Bronchial epithelial cell (primary cell): Measurements from ENCODE around the gene ZNF467. TPM values are rescaled to one million over a fixed set of nuclear protein-coding genes. Genes with fewer than 3 reads are reported as not detected.

ENCODE experiments used
- DNase-seq: peaks from one replicate; pipeline ENCODE4 v3.0.0-alpha.2; 2010; ENCODE audit warnings: low read depth
- FAIRE-seq: peaks from 2 replicates; lab custom pipeline; 2011; peaks lifted over from hg19 to GRCh38; lab: Jason Lieb, UNC
- H3K27me3 ChIP-seq: 2 replicates; pipeline ENCODE4 v1.5.1; 2011; ENCODE audit warnings: low read length; ENCODE audit not compliant: control insufficient read depth, insufficient read depth
- H3K36me3 ChIP-seq: 2 replicates; pipeline ENCODE4 v1.5.1; 2011; ENCODE audit warnings: low read length; ENCODE audit not compliant: control insufficient read depth, insufficient read depth
- H3K4me3 ChIP-seq: 2 replicates; pipeline ENCODE4 v1.5.1; 2011; ENCODE audit warnings: mild to moderate bottlenecking, low read depth, low read length, control low read depth
- total RNA-seq: library from RNA; depleted of rRNA; stranded (reverse); fragments of >200 nt; gene quantifications from 2 replicates; pipeline ENCODE4 v1.2.1, GENCODE V29; 2014
- TF ChIP-seq, protein P1 (sequence below): IDR thresholded peaks from 2 replicates; pipeline ENCODE4 v1.5.1; 2011; ENCODE audit warnings: mild to moderate bottlenecking, moderate library complexity, low read length, control low read depth, inconsistent platforms; ENCODE audit not compliant: insufficient read depth, severe bottlenecking

Gene ZNF467
- total RNA-seq, 1 donor from 2014 or later: 0.26 TPM

DNA sequence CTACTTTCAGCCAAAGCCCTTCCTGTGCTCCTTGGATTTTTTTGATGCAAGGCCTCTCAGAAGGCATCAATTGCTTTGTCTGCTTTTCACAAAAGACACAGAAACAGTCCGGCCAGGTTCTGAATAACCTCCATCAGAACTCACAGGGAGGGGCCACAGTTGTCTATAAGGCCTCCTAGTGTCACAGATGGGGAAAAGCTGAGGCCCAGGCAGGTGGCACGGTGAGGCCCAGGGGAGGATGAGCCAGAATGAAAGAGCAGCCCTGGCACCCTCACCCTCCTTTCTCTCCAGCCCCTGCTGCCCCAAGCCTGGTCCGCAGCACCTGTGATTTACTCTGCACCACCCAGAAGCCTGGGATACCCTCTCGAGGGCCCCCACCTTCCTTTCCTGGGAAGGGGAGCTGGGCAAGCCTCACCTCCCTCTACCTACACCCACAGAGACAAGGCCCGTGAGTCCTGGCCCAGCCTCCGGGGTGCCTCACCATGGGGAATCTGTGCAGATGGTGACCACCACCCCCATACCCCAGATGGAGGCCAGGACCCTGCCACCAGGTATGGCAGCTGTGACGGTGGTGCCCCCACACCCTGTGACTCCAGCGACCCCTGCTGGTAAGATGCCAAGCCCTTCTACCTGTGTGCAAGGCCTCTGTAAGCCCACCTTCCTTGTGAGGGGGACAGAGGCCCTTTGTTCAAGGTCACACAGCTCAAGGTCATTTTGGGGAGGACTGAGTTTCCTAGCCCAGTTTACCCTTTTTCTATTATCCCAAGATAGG is 26.2 kb upstream of the ZNF467 start:
- no peak for DNase-seq
- TF ChIP-seq, protein P1, sequence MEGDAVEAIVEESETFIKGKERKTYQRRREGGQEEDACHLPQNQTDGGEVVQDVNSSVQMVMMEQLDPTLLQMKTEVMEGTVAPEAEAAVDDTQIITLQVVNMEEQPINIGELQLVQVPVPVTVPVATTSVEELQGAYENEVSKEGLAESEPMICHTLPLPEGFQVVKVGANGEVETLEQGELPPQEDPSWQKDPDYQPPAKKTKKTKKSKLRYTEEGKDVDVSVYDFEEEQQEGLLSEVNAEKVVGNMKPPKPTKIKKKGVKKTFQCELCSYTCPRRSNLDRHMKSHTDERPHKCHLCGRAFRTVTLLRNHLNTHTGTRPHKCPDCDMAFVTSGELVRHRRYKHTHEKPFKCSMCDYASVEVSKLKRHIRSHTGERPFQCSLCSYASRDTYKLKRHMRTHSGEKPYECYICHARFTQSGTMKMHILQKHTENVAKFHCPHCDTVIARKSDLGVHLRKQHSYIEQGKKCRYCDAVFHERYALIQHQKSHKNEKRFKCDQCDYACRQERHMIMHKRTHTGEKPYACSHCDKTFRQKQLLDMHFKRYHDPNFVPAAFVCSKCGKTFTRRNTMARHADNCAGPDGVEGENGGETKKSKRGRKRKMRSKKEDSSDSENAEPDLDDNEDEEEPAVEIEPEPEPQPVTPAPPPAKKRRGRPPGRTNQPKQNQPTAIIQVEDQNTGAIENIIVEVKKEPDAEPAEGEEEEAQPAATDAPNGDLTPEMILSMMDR: peak; percentile 48

GRCh38 chr7:149797771-149798170 is 24.4 kb upstream of the ZNF467 start:
- FAIRE-seq: no peak
- H3K36me3 ChIP-seq: no peaks in the 10 kb centered on the region

More for the DNA sequence above, 26.2 kb upstream of the ZNF467 start:
- Histone ChIP-seq H3K4me3 (no peak overlapping the region), H3K36me3 (no peaks in the 10 kb centered on the region), H3K27me3 (no peaks in the 10 kb centered on the region)
- FAIRE-seq: peak; percentile 80

GRCh38 chr7:149796287-149796860 is 23.0 kb upstream of the ZNF467 start:
- TF ChIP-seq, protein P1: no peak
- Histone ChIP-seq H3K36me3 (no peaks in the 10 kb centered on the region), H3K27me3 (no peaks in the 10 kb centered on the region), H3K4me3 (no peak overlapping the region)
- no peak for DNase-seq
- FAIRE-seq: no peak

More at GRCh38 chr7:149797771-149798170, 24.4 kb upstream of the ZNF467 start:
- Histone ChIP-seq H3K4me3 (no peak overlapping the region), H3K27me3 (no peaks in the 10 kb centered on the region)
- TF ChIP-seq, protein P1: no peak
- no peak for DNase-seq

GRCh38 chr7:149795126-149795525 is 21.7 kb upstream of the ZNF467 start:
- no peak for DNase-seq
- peaks cover 4% of the 10 kb centered on the region for H3K27me3 ChIP-seq
- no peak for FAIRE-seq
- H3K36me3 ChIP-seq: no peaks in the 10 kb centered on the region
- no peak overlapping the region for H3K4me3 ChIP-seq
- TF ChIP-seq, protein P1: no peak

- Histone ChIP-seq H3K4me3 (no peak overlapping the region), H3K27me3 (peaks cover 8% of the 10 kb centered on the region), H3K36me3 (no peaks in the 10 kb centered on the region)
- no peak for DNase-seq
- TF ChIP-seq, protein P1: no peak
- FAIRE-seq: no peak
Observed at GRCh38 chr7:149794661-149795060, 21.3 kb upstream of the ZNF467 start.

GRCh38 chr7:149793261-149793660 is 19.9 kb upstream of the ZNF467 start:
- no peaks in the 10 kb centered on the region for H3K36me3 ChIP-seq
- H3K4me3 ChIP-seq: no peak overlapping the region
- no peak for DNase-seq
- peaks cover 11% of the 10 kb centered on the region for H3K27me3 ChIP-seq
- TF ChIP-seq, protein P1: no peak
- FAIRE-seq: no peak
